Fibroblast of mammary gland (primary cell): Measurements from ENCODE around the gene SLC6A19.

ENCODE experiments used
- DNase-seq: peaks from one replicate; pipeline ENCODE4 v3.0.0-alpha.2; 2010; ENCODE audit warnings: low read depth
- H3K4me3 ChIP-seq: 2 replicates; pipeline ENCODE4 v1.5.1; 2011; ENCODE audit warnings: low read depth, mild to moderate bottlenecking, low read length, moderate library complexity; ENCODE audit not compliant: control insufficient read depth
- CTCF ChIP-seq: conservative IDR thresholded peaks from 2 replicates; pipeline ENCODE4 v1.5.1; 2011; ENCODE audit warnings: low read depth, low read length, inconsistent platforms; ENCODE audit not compliant: control insufficient read depth, insufficient read depth

The SLC6A19 gene

GRCh38 chr5:1214163-1214935 is 13.0 kb downstream of the SLC6A19 start:
- no peak overlapping the region for H3K4me3 ChIP-seq
- no peak for DNase-seq
- TF ChIP-seq CTCF, result no peak

GRCh38 chr5:1214936-1215220 is 13.5 kb downstream of the SLC6A19 start:
- TF ChIP-seq CTCF, result no peak
- no peak overlapping the region for H3K4me3 ChIP-seq
- DNase-seq, result no peak

GRCh38 chr5:1215320-1216096 is 14.1 kb downstream of the SLC6A19 start:
- H3K4me3 ChIP-seq, result no peak overlapping the region
- DNase-seq, result no peak
- no peak for TF ChIP-seq CTCF

GRCh38 chr5:1216211-1216917 is 15.0 kb downstream of the SLC6A19 start:
- no peak for TF ChIP-seq CTCF
- no peak for DNase-seq

GRCh38 chr5:1216918-1217295 is 15.5 kb downstream of the SLC6A19 start:
- DNase-seq, result no peak
- no peak overlapping the region for H3K4me3 ChIP-seq
- no peak for TF ChIP-seq CTCF

More at GRCh38 chr5:1216211-1216917, 15.0 kb downstream of the SLC6A19 start:
- H3K4me3 ChIP-seq, result no peak overlapping the region

- no peak for DNase-seq
- H3K4me3 ChIP-seq, result no peak overlapping the region
- TF ChIP-seq CTCF, result no peak
These were observed 16.3 kb downstream of the SLC6A19 start for GRCh38 chr5:1217596-1218206.
